Loucy (cell line): ENCODE measurements around the gene TNFSF4.

ENCODE experiments used
- H2AFZ ChIP-seq: fragments of 200-600 bp; sonication (generic); 2 replicates; pipeline ENCODE4 v1.6.0; 2016; ENCODE audit warnings: antibody characterized with exemption, mild to moderate bottlenecking, low read length, moderate library complexity
- H3F3A ChIP-seq: fragments of 200-600 bp; 2 replicates; pipeline ENCODE4 v1.6.0; 2016; ENCODE audit warnings: antibody characterized with exemption, low read depth, mild to moderate bottlenecking
- H3K27me3 ChIP-seq: fragments of 200-600 bp; sonication (generic); 2 replicates; pipeline ENCODE4 v1.6.1; 2014; ENCODE audit warnings: low read length, mild to moderate bottlenecking; ENCODE audit not compliant: insufficient read depth, poor library complexity, severe bottlenecking
- H3K36me3 ChIP-seq: fragments of 200-600 bp; sonication (generic); 2 replicates; pipeline ENCODE4 v1.6.1; 2016; ENCODE audit warnings: low read length; ENCODE audit not compliant: insufficient read depth
- H3K4me1 ChIP-seq: fragments of 200-600 bp; sonication (generic); 2 replicates; pipeline ENCODE4 v1.5.1; 2014; ENCODE audit warnings: low read length, mild to moderate bottlenecking; ENCODE audit not compliant: insufficient read depth, poor library complexity, severe bottlenecking
- H3K4me2 ChIP-seq: fragments of 200-600 bp; sonication (generic); 2 replicates; pipeline ENCODE4 v1.6.0; 2014; ENCODE audit warnings: antibody characterized with exemption, low read length, low read depth, mild to moderate bottlenecking; ENCODE audit not compliant: poor library complexity, severe bottlenecking
- H3K4me3 ChIP-seq: fragments of 200-600 bp; sonication (generic); 2 replicates; pipeline ENCODE4 v1.5.1; 2014; ENCODE audit warnings: low read length, mild to moderate bottlenecking, mixed read lengths; ENCODE audit not compliant: poor library complexity, severe bottlenecking
- H3K79me2 ChIP-seq: fragments of 200-600 bp; sonication (generic); 2 replicates; pipeline ENCODE4 v1.6.1; 2014; ENCODE audit warnings: low read length; ENCODE audit not compliant: insufficient read depth
- H3K9ac ChIP-seq: fragments of 200-600 bp; sonication (generic); 2 replicates; pipeline ENCODE4 v1.6.0; 2014; ENCODE audit warnings: mild to moderate bottlenecking, low read depth, low read length, moderate library complexity; ENCODE audit not compliant: poor library complexity, severe bottlenecking
- H3K9me2 ChIP-seq: fragments of 200-600 bp; sonication (generic); replicated peaks from 2 replicates; pipeline ENCODE4 v1.6.1; 2016; ENCODE audit warnings: low read depth, low read length, mixed read lengths
- H3K9me3 ChIP-seq: fragments of 200-600 bp; sonication (generic); 2 replicates; pipeline ENCODE4 v1.6.1; 2014; ENCODE audit warnings: mild to moderate bottlenecking, antibody characterized with exemption, low read length, low read depth; ENCODE audit not compliant: insufficient read depth
- H4K20me1 ChIP-seq: fragments of 200-600 bp; sonication (generic); 2 replicates; pipeline ENCODE4 v1.6.0; 2014; ENCODE audit warnings: antibody characterized with exemption, low read length, mild to moderate bottlenecking; ENCODE audit not compliant: insufficient read depth, poor library complexity, severe bottlenecking
- CTCF ChIP-seq: fragments of 200-600 bp; sonication (generic); conservative IDR thresholded peaks from 2 replicates; pipeline ENCODE4 v1.5.1; 2014; ENCODE audit warnings: mild to moderate bottlenecking, antibody characterized with exemption, low read length
- EZH2phosphoT487 ChIP-seq: fragments of 200-600 bp; IDR thresholded peaks from 2 replicates; pipeline ENCODE4 v1.6.1; 2018; ENCODE audit warnings: antibody characterized with exemption, mild to moderate bottlenecking, moderate library complexity, borderline replicate concordance

TNFSF4 gene

DNA sequence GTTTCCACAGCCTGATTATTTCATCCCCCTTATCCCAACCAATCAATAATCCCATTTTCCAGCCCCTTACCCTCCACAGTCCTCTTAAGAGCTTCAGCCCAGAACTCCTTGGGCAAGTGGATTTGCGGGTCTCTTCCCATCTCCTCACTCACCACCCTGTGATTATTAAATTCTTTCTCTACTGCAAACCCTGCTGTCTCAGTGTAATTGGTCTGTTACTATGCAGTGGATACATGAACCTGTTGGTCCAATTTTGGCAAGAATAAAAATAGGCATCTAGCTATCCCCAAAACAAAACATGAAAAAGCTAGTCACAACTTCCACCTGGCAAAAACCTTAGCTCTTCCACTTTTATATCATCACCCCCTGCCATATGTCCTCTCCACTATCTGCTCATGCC lies 36.2 kb upstream of the TNFSF4 start:
- no peak overlapping the region for H2AFZ ChIP-seq

DNA sequence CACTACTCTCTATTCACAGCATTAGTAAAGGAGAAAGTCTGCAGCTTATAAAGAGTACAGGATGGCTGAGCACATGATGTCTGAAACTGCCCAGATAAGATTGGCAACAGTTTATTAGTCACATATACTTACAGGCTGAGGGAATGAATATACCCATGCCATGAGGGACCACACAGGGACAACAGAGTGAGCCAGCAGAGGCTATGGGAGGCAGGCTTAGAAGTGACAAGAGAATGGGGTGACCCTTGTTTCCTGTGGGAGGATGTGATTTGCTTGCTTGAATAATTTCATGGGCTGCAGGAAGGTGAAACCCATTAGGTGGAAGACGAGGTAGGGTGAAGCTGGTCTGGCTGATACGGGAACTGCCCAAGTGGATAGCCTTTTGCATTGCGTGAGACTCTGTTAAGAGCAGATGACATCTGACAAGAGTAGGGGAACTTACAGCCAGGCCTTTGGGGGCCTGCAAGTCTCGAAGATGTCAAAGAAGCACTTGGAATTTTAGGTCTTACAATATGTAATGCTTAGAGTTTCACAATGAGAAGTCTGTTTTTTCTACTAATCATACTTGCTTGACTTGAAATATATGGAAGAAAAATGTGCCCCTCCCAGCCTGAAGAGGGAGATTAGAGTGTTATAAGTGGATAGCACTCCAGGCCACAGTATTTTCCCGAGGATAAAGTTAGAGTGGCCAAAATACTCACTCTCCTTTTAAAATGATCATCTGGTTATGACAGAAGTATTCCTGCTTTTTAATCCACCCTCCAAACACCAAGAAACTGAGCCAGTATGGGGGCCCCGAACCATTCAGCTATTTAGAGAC lies 34.6 kb upstream of the TNFSF4 start:
- Histone ChIP-seq H3K27me3 (no peaks in the 10 kb centered on the region), H3K4me3 (peak overlapping the region; percentile 10), H3K4me2 (peak overlapping the region; percentile 38), H3K79me2 (no peaks in the 10 kb centered on the region), H3K36me3 (no peaks in the 10 kb centered on the region), H3K9me2 (no peaks in the 10 kb centered on the region), H2AFZ (no peak overlapping the region), H4K20me1 (no peaks in the 10 kb centered on the region), H3K9ac (no peak overlapping the region), H3K9me3 (peaks cover 13% of the 10 kb centered on the region), H3F3A (no peaks in the 10 kb centered on the region), H3K4me1 (peaks cover 15% of the 10 kb centered on the region)
- no peak for TF ChIP-seq EZH2phosphoT487

More for the DNA sequence above, 36.2 kb upstream of the TNFSF4 start:
- no peaks in the 10 kb centered on the region for H3K79me2 ChIP-seq
- H3K27me3 ChIP-seq: no peaks in the 10 kb centered on the region
- no peak for TF ChIP-seq EZH2phosphoT487
- no peak for TF ChIP-seq CTCF
- no peak overlapping the region for H3K4me3 ChIP-seq
- no peak overlapping the region for H3K4me2 ChIP-seq
- H3K36me3 ChIP-seq: no peaks in the 10 kb centered on the region
- peaks cover 13% of the 10 kb centered on the region for H3K9me3 ChIP-seq
- no peaks in the 10 kb centered on the region for H3K9me2 ChIP-seq
- H3K4me1 ChIP-seq: peaks cover 15% of the 10 kb centered on the region
- H3K9ac ChIP-seq: no peak overlapping the region
- H4K20me1 ChIP-seq: no peaks in the 10 kb centered on the region
- H3F3A ChIP-seq: no peaks in the 10 kb centered on the region

- Histone ChIP-seq H3K79me2 (no peaks in the 10 kb centered on the region), H3K27me3 (no peaks in the 10 kb centered on the region), H2AFZ (no peak overlapping the region), H4K20me1 (no peaks in the 10 kb centered on the region), H3K4me2 (no peak overlapping the region), H3K9me2 (no peaks in the 10 kb centered on the region), H3K4me1 (peaks cover 15% of the 10 kb centered on the region), H3K4me3 (no peak overlapping the region), H3F3A (no peaks in the 10 kb centered on the region), H3K9me3 (peaks cover 13% of the 10 kb centered on the region), H3K36me3 (no peaks in the 10 kb centered on the region), H3K9ac (no peak overlapping the region)
- TF ChIP-seq EZH2phosphoT487 (no peak), CTCF (no peak)
Measured at GRCh38 chr1:173240609-173241008, 33.5 kb upstream of the TNFSF4 start.

DNA sequence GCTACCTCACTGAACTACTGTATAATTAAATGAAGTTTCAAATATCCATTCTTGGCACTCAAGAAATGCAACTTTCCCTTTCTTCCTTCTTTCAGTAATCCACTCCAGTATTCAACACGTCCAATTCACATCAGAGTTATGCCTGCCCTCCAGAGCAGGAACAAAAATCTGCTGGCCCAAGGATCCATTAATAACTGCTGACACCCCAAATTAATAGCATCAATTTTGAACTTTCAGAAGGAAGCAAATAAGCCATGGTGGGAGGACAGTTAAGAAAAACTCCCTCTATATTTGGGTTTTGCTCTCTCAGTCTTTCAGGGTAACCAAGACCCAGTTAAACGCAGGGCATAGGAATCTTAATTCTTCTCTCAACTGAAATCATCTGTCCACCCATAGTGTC lies 31.9 kb upstream of the TNFSF4 start:
- H3K9me2 ChIP-seq: no peaks in the 10 kb centered on the region
- peaks cover 15% of the 10 kb centered on the region for H3K4me1 ChIP-seq
- no peak overlapping the region for H2AFZ ChIP-seq

More for the DNA sequence above, 31.9 kb upstream of the TNFSF4 start:
- TF ChIP-seq CTCF: no peak
- no peak for TF ChIP-seq EZH2phosphoT487
- Histone ChIP-seq H3K9me3 (peaks cover 13% of the 10 kb centered on the region), H3K36me3 (no peaks in the 10 kb centered on the region), H3K4me3 (no peak overlapping the region), H3F3A (no peaks in the 10 kb centered on the region), H3K9ac (no peak overlapping the region), H3K79me2 (no peaks in the 10 kb centered on the region), H3K27me3 (no peaks in the 10 kb centered on the region), H3K4me2 (no peak overlapping the region), H4K20me1 (no peaks in the 10 kb centered on the region)
